ENCODE measurements around the gene ZFYVE27.

- TF ChIP-seq EZH2 (IDR thresholded peaks at IDR 0.05) (no peak), FOXP2 (optimal IDR thresholded peaks at IDR 0.05; ENCODE audit: control extremely low read depth, extremely low read length, insufficient read depth) (no peak)
Observed at GRCh38 chr10:97779975-97780374, 43.0 kb downstream of the ZFYVE27 start.
